ENCODE data around the gene ANKMY1.
"Not testable (repeated sequence)": the region's sequence is repeated elsewhere in the genome, so short reads cannot be mapped to it uniquely, and the experiment has no call there.

ANKMY1 gene

DNA sequence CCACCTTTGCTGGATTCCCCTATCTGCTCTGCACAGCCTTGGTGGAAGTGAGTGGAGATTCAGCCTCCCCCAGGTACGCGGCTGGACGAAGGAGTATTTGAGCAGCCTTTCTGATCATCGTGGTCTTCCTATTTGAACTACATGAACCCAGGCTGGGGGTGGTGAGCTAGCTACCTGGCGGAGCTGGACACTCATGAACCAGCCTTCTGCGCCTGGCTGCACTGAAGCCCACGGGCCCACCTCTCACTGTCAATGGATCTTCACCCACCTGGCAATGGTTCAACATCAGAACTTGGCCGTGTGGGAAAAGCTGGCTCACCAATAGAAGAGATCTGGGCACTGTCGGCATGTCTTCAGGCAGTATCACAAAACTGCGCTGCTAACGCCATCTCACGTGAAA lies 35.4 kb downstream of the ANKMY1 start:
- no peak for DNase-seq (ENCODE audit: low read depth in 2 of 3, low spot score in 2 of 3)

DNA sequence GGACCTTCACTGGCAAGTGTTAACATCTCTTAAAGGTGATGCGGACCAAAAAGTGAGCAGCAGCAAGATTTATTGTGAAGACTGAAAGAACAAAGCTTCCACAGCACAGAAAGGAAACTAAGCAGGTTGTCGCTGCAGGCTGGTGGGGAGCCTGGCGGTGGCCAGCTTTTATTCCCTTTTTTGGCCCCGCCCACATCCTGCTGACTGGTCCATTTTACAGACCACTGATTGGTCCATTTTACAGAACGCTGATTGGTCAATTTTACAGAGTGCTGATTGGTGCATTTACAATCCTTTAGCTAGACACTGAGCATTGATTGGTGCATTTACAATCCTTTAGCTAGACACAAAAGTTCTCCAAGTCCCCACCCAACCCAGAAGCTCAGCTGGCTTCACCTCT lies 35.9 kb downstream of the ANKMY1 start:
- DNase-seq (ENCODE audit: low read depth in 2 of 3, low spot score in 2 of 3): not testable (repeated sequence)

GRCh38 chr2:240520974-240521350 lies 36.8 kb downstream of the ANKMY1 start:
- no peak for DNase-seq (ENCODE audit: low read depth in 2 of 3, low spot score in 2 of 3)

DNA sequence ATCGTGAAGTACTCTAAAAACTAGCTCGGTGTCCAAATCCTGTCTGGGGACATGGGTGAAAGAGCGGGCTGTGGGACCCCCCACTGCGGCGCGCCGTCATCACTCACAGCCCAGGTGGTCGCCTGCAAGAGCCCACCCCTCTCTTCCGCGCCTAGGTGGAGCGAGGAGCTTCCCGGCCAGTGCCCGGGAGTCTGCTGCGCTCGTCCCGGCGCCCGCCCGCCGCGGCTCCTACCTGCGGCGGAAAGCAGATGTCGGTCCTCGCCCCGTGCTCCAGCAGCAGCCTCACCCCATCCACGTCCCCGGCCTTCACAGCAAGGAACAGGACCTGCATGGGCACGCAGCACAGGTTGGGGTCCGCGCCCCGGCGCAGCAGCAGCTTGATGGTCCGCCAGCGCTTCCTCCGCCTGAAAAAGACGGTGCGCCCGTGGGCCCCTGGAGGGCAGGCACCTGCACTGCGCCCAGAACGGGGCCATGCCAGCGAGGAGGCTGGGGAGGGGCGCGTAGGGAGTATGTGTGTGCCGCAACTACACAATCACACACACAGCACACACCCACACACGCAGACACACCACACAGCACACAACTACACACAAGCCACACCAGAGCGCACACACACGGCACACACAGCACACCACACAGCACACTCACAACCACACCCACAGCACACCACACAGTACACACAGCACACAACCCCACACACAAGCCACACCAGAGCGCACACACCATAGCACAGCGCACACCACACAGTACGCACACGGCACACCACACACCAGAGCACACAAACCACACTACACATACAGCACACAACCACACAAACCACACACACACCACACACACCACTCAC lies 37.4 kb downstream of the ANKMY1 start:
- DNase-seq (ENCODE audit: low read depth in 2 of 3, low spot score in 2 of 3): no peak

DNA sequence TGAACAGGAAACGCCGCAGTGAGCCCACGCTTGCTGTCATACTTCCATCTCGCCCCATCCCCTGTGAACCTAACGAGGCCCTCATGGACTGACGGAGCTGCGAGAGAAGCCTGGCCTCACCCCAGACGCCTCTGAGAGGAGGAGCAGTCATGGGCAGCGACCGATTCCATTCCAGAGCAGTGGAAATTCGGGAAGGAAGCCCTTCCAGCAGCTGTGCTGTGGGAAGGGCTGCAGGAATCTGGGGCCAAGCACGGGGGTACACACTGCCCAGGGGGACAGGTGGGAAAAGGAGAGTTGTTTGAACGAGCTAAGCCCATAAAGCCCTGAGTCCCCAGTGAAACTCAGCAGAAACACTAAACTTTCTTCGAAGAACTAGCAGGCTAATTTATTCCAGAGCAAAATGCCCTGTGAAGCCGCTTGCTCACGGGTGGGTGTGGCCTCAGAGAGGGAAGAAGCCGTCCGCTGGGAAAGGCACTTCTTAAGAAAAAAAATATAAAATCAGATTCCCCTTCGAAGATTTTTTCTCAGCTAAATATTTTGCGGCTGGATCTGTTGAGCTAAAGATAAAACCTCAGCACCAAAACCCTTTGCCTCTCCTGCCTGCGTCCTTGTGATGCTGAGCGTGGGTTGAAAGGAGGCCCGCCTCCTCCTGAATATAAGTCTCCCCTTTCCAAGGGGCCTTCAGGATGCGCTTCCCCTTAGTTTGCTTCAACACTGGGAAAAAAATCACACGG lies 38.2 kb downstream of the ANKMY1 start:
- no peak for DNase-seq (ENCODE audit: low read depth in 2 of 3, low spot score in 2 of 3)

DNA sequence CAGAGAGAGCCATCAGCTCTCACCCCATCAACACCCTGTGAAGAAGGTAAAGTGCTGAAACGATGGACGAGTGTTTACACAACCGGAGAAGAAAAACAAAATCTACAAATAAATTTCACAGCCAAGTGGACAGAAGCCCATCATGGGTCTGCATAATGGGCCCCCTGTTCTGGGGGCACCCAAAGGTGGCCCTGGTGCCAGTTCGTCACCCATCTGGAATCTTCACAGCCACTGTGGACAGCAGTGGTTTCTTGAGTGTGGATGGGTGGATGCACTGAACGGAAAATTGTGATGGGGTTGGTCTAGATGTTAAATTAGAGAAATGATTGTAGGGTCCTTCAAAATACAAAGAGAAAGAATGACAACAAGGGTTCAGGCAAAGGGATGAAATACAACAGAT lies 38.8 kb downstream of the ANKMY1 start:
- no peak for DNase-seq (ENCODE audit: low read depth in 2 of 3, low spot score in 2 of 3)

DNA sequence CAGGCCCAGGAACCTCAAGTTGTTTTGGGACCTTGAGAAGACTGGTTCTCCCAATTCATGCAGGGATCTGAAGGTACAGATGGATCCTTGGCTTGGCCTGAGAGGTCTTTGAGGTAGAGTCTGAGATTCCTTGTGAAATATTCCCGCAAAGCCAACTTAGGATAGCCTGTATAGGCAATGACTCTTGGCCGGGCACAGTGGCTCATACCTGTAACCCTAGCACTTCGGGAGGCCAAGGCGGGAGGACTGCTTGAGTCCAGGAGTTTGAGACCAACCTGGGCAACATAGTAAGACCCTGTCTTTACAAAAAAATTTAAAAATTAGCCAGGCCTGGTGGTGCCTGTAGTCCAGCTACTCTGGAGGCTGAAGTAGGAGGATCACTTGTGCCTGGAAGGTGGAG lies 40.4 kb downstream of the ANKMY1 start:
- DNase-seq (ENCODE audit: low read depth in 2 of 3, low spot score in 2 of 3): no peak

GRCh38 chr2:240514631-240515030 lies 43.2 kb downstream of the ANKMY1 start:
- no peak for DNase-seq (ENCODE audit: low read depth in 2 of 3, low spot score in 2 of 3)

- peak; percentile 42 to 61 (median 60) for DNase-seq (ENCODE audit: low read depth in 2 of 3, low spot score in 2 of 3)
Measured at GRCh38 chr2:240513549-240514287, 44.1 kb downstream of the ANKMY1 start.

GRCh38 chr2:240512666-240513535 lies 44.9 kb downstream of the ANKMY1 start:
- no peak for DNase-seq (ENCODE audit: low read depth in 2 of 3, low spot score in 2 of 3)

DNA sequence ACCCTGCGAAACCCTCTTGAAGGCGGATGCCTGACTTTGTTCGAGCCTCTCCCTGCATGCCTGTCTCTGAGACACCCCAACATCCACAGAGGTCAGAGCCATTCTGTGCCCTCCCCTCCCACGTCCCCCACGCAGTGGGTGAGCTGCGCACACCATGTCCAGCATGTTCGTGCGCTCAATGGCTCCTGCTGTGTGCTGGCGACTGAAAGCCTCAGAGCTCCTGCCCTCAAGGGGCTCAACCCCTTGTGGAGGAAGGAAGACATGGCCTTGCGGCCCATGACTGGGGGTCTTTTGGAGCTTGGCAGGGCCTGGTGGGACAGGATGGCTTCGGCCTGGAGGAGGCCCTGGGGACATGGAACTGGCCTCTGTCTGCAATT lies 45.7 kb downstream of the ANKMY1 start:
- no peak for DNase-seq (ENCODE audit: low read depth in 2 of 3, low spot score in 2 of 3)

DNA sequence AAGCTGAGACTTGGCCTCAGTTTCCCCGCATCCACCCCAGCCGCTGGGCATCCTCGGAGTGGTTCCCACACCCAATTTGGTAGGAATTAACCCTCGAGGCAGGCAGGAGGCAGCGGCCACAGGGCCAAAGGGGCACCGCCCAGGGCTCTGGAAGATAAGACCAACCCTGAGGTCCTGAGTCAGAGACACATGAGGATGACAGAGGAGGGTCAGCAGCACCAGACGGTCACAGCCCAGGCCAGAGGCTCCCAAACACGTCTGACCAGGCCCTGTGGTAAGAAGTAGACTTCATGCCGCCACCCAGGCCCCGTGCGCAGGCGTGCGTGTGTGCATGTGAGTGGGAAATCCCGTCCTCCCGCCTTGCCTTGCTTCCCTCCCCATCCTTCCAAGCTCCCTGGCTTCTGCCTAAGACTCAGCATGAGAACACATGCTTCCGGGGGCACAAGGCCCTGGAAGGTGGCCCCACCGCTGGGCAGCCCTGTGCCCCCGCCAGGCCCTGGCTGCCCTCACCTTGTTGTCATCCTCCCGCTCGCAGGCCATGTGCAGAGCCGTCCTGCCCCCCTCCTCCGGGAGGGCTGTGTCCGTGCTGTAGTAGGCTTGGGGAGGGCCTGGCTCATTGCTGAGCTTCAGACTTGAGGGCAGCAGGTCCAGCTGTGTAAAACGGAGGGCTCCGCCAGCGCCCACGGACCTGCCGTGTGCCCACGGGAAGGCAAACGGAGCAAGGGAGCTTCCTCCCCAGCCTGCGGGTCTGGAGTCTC lies 46.3 kb downstream of the ANKMY1 start:
- DNase-seq (ENCODE audit: low read depth in 2 of 3, low spot score in 2 of 3): no peak

DNA sequence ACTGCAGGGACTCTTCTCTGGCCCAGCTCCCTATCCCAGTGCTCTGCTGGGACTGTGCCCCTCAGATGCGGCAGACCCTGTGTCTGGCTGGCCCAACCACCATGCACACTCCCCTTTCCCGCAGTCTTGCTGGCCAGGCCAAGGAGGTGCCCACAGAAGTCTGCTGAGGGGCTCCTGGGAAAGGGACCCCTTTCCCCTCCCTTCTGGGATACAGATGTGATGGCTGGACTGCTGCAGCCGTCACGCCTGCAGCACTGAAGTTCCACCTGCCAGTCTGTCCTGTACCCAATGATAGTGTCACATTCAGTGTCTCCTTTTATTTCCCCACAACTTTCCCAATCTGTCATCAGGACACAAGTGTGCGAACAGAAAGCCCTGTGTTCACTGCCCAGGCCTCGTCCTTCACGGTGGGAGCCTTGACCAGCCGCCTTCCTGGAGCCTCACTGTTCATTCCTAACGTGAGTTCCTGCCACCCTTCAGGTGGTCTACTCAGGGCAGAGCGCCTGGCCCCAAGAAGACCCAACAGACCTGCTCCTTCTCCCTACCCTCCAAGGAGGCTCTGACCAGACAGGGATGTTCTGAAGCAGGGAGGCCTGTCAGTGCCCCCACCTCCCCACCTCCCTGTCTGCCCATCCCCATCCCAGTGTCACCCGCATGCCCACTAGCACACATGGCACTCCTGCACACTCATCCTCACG lies 47.1 kb downstream of the ANKMY1 start:
- DNase-seq (ENCODE audit: low read depth in 2 of 3, low spot score in 2 of 3): no peak

DNA sequence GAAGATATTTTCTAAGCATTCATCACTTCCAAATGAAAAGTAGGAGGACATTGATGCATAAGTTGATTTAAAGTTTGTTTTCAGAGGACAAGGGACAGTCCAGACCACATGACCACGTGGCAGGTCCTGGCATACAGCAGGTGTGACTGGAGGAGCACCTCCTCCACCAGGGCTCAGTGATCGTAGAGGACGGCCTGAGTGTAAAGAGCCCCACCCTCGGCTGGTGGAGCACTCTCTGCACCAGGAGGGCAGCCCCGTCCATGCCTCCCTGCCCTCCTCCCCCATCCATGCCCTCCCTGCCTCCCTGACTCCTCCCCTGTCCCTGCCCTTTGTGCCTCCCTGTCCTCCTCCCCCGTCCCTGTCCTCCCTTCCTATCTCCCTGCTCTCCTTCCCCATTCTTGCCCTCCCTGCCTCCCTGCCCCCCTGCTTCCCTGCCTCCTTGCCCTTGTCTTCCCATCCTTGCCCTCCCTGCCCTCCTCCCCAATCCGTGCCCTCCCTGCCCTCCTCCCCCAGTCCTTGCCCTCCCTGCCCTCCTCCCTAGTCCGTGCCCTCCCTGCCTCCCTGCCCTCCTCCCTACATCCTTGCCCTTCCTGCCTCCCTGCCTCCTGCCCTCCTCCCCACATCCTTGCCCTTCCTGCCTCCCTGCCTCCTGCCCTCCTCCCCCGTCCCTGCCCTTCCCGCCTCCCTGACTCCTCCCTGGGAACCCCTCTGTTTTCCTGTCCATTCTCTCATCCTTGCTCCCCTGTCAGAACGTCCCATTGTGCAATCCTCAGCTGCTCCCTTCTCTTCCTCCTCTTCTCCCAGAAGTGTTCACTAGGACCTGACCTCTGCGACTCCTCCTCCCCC lies 47.9 kb downstream of the ANKMY1 start:
- DNase-seq (ENCODE audit: low read depth in 2 of 3, low spot score in 2 of 3): no peak

GRCh38 chr2:240508832-240509545 lies 48.8 kb downstream of the ANKMY1 start:
- DNase-seq (ENCODE audit: low read depth in 2 of 3, low spot score in 2 of 3): no peak

DNA sequence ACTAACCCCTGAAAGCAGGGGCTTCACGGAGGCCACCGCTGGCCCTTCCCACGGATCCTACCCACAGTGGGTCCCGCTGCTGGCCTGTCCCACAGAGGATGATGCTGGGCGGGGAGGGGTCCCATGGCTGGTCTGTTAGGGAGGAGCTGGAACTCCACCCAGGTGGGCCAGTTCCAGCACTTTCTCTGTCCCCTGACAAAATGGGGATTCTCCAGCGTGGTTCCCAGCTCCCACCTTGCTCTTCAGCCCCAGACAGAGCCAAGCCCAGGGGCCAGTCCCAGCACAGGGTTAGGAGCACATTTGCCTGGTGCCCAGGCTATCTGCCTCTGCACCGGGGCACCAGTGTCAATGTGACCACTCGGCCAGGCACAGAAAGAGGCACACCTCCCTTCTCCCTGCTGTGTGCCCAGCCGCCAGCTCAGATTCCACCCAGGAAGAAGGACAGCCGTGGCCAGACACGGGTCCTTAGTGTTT lies 50.0 kb downstream of the ANKMY1 start:
- DNase-seq (ENCODE audit: low read depth in 2 of 3, low spot score in 2 of 3): no peak

DNA sequence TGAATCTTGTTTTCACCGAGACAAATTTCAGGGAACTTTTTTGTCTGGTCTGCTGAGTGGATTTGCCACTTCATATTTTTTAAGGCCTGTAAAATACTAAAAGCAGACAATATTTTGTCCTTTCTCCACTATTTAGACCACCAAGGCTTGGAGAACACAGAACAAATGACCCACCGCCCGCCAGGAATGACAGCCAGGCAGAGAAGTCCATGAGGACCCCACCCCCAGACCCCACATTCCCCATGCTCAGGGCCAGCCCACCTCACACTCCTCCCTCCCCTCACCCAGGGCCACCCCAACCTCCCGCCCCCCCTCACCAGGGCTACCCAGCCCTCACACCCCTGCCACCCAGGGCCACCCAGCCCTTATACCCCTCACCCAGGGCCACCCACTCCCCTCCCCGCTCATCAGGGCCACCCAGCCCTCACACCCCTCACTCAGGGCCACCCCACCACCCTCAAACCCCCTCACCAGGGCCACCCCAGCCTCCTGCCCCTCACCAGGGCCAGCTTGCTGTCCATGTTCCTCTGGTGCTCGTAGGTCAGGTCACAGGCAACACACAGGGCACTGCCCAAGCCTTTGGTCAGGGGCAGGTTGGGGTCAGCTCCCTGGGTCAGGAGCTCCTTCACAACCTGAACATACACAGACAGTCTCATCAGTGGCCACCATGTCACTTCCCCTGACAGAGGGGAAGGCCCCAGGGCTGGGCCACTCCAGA lies 50.6 kb downstream of the ANKMY1 start:
- no peak for DNase-seq (ENCODE audit: low read depth in 2 of 3, low spot score in 2 of 3)

Data from activated CD8-positive, alpha-beta memory T cell treated with anti-CD3 and anti-CD28 coated beads for 48 hours (primary cell).